ENCODE results near the gene ATAD5.

- no peak for TF ChIP-seq RAD21 (IDR thresholded peaks at IDR 0.05; ENCODE audit: low read length)
- no peak for TF ChIP-seq TCF12 (IDR thresholded peaks at IDR 0.05)
- no peak for TF ChIP-seq YY1 (IDR thresholded peaks at IDR 0.05; ENCODE audit: low read depth)
- no peak for TF ChIP-seq POLR2AphosphoS5 (IDR thresholded peaks at IDR 0.05; ENCODE audit: low read depth, low read length)
- TF ChIP-seq EP300 (IDR thresholded peaks at IDR 0.05; ENCODE audit: borderline replicate concordance in 1 of 2, low read depth in 1 of 2, low read length in 1 of 2) = no peak
- TF ChIP-seq CTCF (IDR thresholded peaks at IDR 0.05) = no peak
Observed at GRCh38 chr17:30809867-30810266, 21.9 kb upstream of the ATAD5 start.

All from SK-N-SH (cell line).